ENCODE data around the gene DNLZ.

Gene DNLZ

DNA sequence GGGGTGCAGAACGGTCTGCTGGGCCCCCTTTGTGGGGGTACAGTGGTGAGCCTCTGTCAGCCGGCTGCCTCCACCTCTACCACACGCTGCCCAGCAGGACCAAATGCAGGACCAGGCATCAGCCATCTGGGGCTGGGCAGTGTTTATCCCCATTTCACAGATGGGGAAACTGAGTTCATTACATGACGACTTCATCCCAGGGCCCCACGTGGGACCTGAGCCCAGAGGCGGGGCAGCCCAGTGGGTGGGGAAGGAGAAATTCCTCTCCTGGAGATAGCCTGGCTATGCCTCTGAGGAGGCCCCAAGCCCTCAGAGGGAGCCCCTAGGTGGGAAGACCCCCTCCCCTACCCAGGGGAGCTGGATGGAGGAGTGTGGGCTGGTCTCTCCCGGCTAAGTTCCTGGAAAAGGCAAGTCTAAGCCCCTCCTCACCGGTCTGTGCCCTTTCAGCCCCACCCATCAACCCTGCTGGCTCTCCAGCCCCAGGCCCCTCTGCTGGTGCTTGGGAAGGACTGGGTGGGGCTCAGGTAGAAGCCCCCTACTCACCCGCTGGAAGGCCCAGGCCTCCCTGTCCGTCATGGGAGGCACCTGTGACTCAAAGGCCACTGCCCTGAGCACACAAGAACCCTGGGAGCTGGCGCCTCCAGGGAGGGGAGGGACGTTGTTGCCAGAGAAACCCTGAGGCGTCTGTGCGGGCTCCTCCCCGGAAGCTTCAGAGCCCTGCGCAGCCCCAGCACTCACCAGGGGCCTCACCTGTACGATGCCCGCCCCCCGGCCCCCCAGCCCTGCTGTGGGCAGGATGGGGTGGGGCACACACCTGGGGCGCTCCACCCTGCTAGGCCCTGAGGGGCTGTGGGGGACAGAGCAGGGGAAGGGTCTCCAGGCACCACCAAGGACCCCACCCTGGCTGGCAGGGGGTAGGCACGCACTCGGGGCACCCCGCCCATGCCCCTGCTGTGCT lies 52.2 kb downstream of the DNLZ start:
- no peak overlapping the region for H3K4me3 ChIP-seq (ENCODE audit: low read depth, low read length)
- TF ChIP-seq, protein P1, sequence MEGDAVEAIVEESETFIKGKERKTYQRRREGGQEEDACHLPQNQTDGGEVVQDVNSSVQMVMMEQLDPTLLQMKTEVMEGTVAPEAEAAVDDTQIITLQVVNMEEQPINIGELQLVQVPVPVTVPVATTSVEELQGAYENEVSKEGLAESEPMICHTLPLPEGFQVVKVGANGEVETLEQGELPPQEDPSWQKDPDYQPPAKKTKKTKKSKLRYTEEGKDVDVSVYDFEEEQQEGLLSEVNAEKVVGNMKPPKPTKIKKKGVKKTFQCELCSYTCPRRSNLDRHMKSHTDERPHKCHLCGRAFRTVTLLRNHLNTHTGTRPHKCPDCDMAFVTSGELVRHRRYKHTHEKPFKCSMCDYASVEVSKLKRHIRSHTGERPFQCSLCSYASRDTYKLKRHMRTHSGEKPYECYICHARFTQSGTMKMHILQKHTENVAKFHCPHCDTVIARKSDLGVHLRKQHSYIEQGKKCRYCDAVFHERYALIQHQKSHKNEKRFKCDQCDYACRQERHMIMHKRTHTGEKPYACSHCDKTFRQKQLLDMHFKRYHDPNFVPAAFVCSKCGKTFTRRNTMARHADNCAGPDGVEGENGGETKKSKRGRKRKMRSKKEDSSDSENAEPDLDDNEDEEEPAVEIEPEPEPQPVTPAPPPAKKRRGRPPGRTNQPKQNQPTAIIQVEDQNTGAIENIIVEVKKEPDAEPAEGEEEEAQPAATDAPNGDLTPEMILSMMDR (IDR thresholded peaks at IDR 0.05; ENCODE audit: low read depth, low read length, missing control alignments) = no peak
- no peak for DNase-seq (ENCODE audit: low read depth)

DNA sequence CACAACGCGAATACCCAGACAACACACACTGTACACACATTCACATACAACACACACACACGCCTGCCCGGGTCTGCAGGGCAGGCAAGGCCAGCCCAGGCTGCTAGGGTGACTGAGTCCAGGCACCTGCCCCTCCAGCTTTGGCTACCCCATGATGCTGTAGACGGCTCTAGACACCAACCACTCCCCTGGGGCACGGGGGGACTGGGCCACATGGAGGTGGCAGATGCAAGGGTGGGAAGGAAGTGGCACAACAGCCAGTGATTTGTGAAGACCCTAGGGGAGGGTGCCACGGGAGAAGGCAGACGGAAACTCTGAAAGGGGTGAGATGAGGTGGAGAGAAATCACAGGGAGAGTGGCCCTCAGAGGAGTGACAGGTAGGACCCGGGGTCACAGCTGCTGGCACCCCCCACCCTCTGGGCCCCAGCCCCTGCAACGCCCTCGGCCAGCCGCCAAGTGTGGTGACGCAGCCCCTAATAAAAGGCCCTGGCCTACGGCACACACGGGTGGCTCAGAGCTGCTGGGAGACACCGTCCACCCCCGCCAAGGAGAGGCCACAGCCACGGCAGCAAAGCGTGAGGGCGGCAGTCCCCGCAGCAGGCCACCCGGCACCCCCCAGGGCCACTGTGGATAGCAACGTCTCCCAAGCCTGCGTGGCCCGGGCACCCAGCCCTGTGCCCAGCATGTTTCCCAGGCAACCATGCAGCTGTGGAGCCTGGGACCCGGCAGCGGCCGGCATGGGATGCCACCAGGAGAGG lies 53.1 kb downstream of the DNLZ start:
- no peak overlapping the region for H3K4me3 ChIP-seq (ENCODE audit: low read depth, low read length)
- DNase-seq (ENCODE audit: low read depth) = no peak
- TF ChIP-seq, protein P1 (IDR thresholded peaks at IDR 0.05; ENCODE audit: low read depth, low read length, missing control alignments) = no peak

DNA sequence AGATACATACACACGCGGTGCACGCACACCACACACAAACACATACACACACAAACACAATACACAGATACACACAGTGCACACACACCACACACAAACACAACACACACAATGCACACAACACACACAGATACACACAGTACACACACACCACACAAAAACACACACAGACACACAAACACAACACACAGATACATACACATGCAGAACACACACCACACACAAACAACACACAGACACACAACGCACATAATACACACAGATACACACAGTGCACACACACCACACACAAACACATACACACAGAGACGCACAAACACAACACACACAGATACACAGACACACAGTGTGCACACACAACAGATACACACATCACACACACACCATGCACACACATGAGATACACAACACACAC lies 53.7 kb downstream of the DNLZ start:
- H3K4me3 ChIP-seq (ENCODE audit: low read depth, low read length) = no peak overlapping the region
- no peak for DNase-seq (ENCODE audit: low read depth)
- TF ChIP-seq, protein P1 (IDR thresholded peaks at IDR 0.05; ENCODE audit: low read depth, low read length, missing control alignments) = no peak

Measured in GM12864 (cell line).